ENCODE data around the gene HSPD1. TPM values are rescaled to one million over a fixed set of nuclear protein-coding genes. Genes with fewer than 3 reads are reported as not detected.
A peak's percentile ranks its signal among the peaks of the same experiment; 100 is the strongest.

HSPD1 gene
- polyA plus RNA-seq, 2 of the 4 experiments (the other 2 are of a cell fraction): 790 to 882 TPM

GRCh38 chr2:197464175-197464574 lies 35.5 kb downstream of the HSPD1 start:
- TF ChIP-seq FOSB (CRISPR knock-in tag; IDR thresholded peaks at IDR 0.05) (no peak), MAFK (IDR thresholded peaks at IDR 0.05; ENCODE audit: partially characterized antibody) (peak; percentile 81)
- no peak overlapping the region for H3K4me2 ChIP-seq
- no peak for ATAC-seq
- POLR2A ChIA-PET: interaction anchor here (0.5 to 1.1 kb wide), 4 partner anchors 11 to 58 kb away, joined by 3 read pairs; partner anchors contain the start of genes COQ10B and HSPD1
- no peak overlapping the region for H3K27ac ChIP-seq
- no peak for DNase-seq (ENCODE audit: low read depth in 1 of 2, low spot score in 1 of 2)
- no peak for FAIRE-seq
- no peaks in the 10 kb centered on the region for H3K9me3 ChIP-seq
- WGBS (ENCODE audit: missing lambda C conversion rate): 92% methylated on average over 1 of the region's 1 CpG
- H3K4me1 ChIP-seq: peaks cover 22% of the 10 kb centered on the region
- CTCF ChIA-PET: no interaction called here
- H3K4me3 ChIP-seq: no peak overlapping the region

- Histone ChIP-seq H3K9me3 (no peaks in the 10 kb centered on the region), H3K4me1 (peaks cover 32% of the 10 kb centered on the region), H3K27ac (peak overlapping the region in 1 of 2 experiments; percentile 49; a peak in 2 of 6 replicates), H3K4me2 (peak overlapping the region; percentile 49), H3K4me3 (no peak overlapping the region)
- CTCF ChIA-PET: interaction anchor here (1.3 kb wide), 1 partner anchor 24 kb away, joined by 3 read pairs; no protein-coding TSS in a partner anchor
- DNase-seq (ENCODE audit: low read depth in 1 of 2, low spot score in 1 of 2) (no peak), FAIRE-seq (no peak), ATAC-seq (peak in 1 of 2 experiments; percentile 33; a peak in 3 of 6 replicates)
- POLR2A ChIA-PET: no interaction called here
- TF ChIP-seq GATA3 (IDR thresholded peaks at IDR 0.05; ENCODE audit: borderline replicate concordance) (no peak), SMC3 (IDR thresholded peaks at IDR 0.05) (no peak), BCL3 (IDR thresholded peaks at IDR 0.05) (no peak), REST (IDR thresholded peaks at IDR 0.05) (no peak), CBX2 (IDR thresholded peaks at IDR 0.05; ENCODE audit: borderline replicate concordance, low read depth) (no peak), HOXB5 (CRISPR knock-in tag; IDR thresholded peaks at IDR 0.05) (no peak), RFX5 (IDR thresholded peaks at IDR 0.05) (no peak), MAZ (IDR thresholded peaks at IDR 0.05; ENCODE audit: borderline replicate concordance, low read depth, low read length) (no peak), MYC (IDR thresholded peaks at IDR 0.05; ENCODE audit: borderline replicate concordance, low read length) (no peak), RAD21 (conservative IDR thresholded peaks at IDR 0.05 in 1 of 2, IDR thresholded peaks at IDR 0.05 in 1 of 2) (no peak), ZSCAN20 (CRISPR knock-in tag; IDR thresholded peaks at IDR 0.05) (no peak), FOXS1 (CRISPR knock-in tag; IDR thresholded peaks at IDR 0.05) (no peak), FOSL2 (IDR thresholded peaks at IDR 0.05) (no peak), FOSL2 (CRISPR knock-in tag; IDR thresholded peaks at IDR 0.05) (no peak), CTCF (IDR thresholded peaks at IDR 0.05) (no peak), NFE2L2 (conservative IDR thresholded peaks at IDR 0.05; ENCODE audit: low read length) (no peak), RARB (CRISPR knock-in tag; IDR thresholded peaks at IDR 0.05) (no peak)
- WGBS (ENCODE audit: missing lambda C conversion rate): 48% methylated on average over 2 of the region's 2 CpGs
These were observed 38.6 kb downstream of the HSPD1 start for GRCh38 chr2:197461057-197461456.
